Neural progenitor cell (in vitro differentiated cells): ENCODE data around the gene SOSTDC1. TPM values are rescaled to one million over a fixed set of nuclear protein-coding genes. Genes with fewer than 3 reads are reported as not detected.

Experiments
- DNase-seq: peaks from one replicate; pipeline ENCODE4 v3.0.0-alpha.2; 2016; ENCODE audit warnings: low spot score
- H2AFZ ChIP-seq: fragments of 200-600 bp; sonication (generic); replicated peaks from 2 replicates; pipeline ENCODE4 v1.6.1; 2016; ENCODE audit warnings: antibody characterized with exemption
- H3F3A ChIP-seq: fragments of 200-600 bp; sonication (generic); 2 replicates; pipeline ENCODE4 v1.6.1; 2016; ENCODE audit warnings: antibody characterized with exemption, low read depth
- H3K27ac ChIP-seq: fragments of 200-600 bp; sonication (generic); 2 replicates; pipeline ENCODE4 v1.5.1; 2016; ENCODE audit warnings: mild to moderate bottlenecking
- H3K27me3 ChIP-seq: fragments of 200-600 bp; sonication (generic); 2 replicates; pipeline ENCODE4 v1.6.1; 2016; ENCODE audit warnings: mild to moderate bottlenecking, moderate library complexity
- H3K36me3 ChIP-seq: fragments of 200-600 bp; sonication (generic); 2 replicates; pipeline ENCODE4 v1.5.1; 2016
- H3K4me1 ChIP-seq: fragments of 200-600 bp; sonication (generic); 2 replicates; pipeline ENCODE4 v1.6.1; 2016; ENCODE audit warnings: mixed run types
- H3K4me2 ChIP-seq: fragments of 200-600 bp; sonication (generic); 2 replicates; pipeline ENCODE4 v1.6.1; 2016
- H3K4me3 ChIP-seq: fragments of 200-600 bp; sonication (generic); 2 replicates; pipeline ENCODE4 v1.5.1; 2016
- H3K79me2 ChIP-seq: fragments of 200-600 bp; sonication (generic); 2 replicates; pipeline ENCODE4 v1.6.1; 2016; ENCODE audit warnings: low read depth
- H3K9ac ChIP-seq: fragments of 200-600 bp; sonication (generic); 2 replicates; pipeline ENCODE4 v1.6.1; 2016
- H3K9me3 ChIP-seq: fragments of 200-600 bp; sonication (generic); 2 replicates; pipeline ENCODE4 v1.5.1; 2016; ENCODE audit warnings: low read depth
- H4K20me1 ChIP-seq: fragments of 200-600 bp; sonication (generic); 2 replicates; pipeline ENCODE4 v1.6.1; 2016; ENCODE audit warnings: low read depth
- H3K27ac Mint-ChIP-seq: 3 replicates; pipeline ENCODE4 v1.8.0; 2021; ENCODE audit warnings: mixed read lengths
- H3K27me3 Mint-ChIP-seq: 2 replicates; pipeline ENCODE4 v1.8.0; 2022; ENCODE audit warnings: low read depth, mild to moderate bottlenecking, inconsistent platforms, moderate library complexity, mixed read lengths; ENCODE audit not compliant: insufficient read depth
- H3K36me3 Mint-ChIP-seq: 3 replicates; pipeline ENCODE4 v1.8.0; 2021; ENCODE audit warnings: mixed read lengths
- H3K4me1 Mint-ChIP-seq: 3 replicates; pipeline ENCODE4 v1.8.0; 2021; ENCODE audit warnings: mixed read lengths
- H3K4me3 Mint-ChIP-seq: 3 replicates; pipeline ENCODE4 v1.8.0; 2021; ENCODE audit warnings: mild to moderate bottlenecking, moderate library complexity, mixed read lengths
- H3K9me3 Mint-ChIP-seq: 3 replicates; pipeline ENCODE4 v1.8.0; 2020; ENCODE audit warnings: mixed read lengths
- EZH2 ChIP-seq: fragments of 200-600 bp; sonication (generic); IDR thresholded peaks from 2 replicates; pipeline ENCODE4 v1.6.1; 2017; ENCODE audit warnings: antibody characterized with exemption, mild to moderate bottlenecking, moderate library complexity
- EZH2phosphoT487 ChIP-seq: fragments of 200-600 bp; sonication (generic); IDR thresholded peaks from 2 replicates; pipeline ENCODE4 v1.6.1; 2017; ENCODE audit warnings: antibody characterized with exemption
- total RNA-seq: library from RNA; depleted of rRNA; stranded (reverse); fragments of >200 nt; gene quantifications from 2 replicates; pipeline ENCODE4 v1.2.3, GENCODE V29; 2015; ENCODE audit warnings: low replicate concordance
- TF ChIP-seq, protein P1 (sequence below): fragments of 200-600 bp; sonication (generic); IDR thresholded peaks from 2 replicates; pipeline ENCODE4 v1.5.1; 2017; ENCODE audit warnings: antibody characterized with exemption, mild to moderate bottlenecking

The SOSTDC1 gene
- total RNA-seq, 1 donor from 2014 or later, result 1.9 TPM

DNA sequence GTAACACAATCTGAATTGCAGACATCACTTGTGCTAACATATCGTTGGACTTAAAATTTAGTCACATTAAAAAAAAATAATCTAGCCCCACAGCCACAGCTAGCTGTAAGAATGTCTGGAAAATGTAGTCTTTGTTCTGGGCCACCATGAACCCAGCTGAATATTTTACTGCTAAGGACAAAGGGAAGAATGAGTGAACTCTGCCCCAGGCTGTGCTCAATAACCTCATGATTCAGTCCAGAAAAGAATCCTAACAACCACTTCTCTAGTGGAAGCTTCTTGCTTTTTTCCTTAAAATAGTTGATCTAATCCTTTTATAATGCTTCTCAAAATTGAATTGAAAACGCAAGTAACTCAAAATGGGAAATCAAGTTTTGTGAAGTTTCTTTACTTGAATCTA is 25.6 kb upstream of the SOSTDC1 start:
- Histone ChIP-seq H3F3A (no peaks in the 10 kb centered on the region), H3K79me2 (no peaks in the 10 kb centered on the region), H3K36me3 (no peaks in the 10 kb centered on the region), H3K9me3 (no peaks in the 10 kb centered on the region), H3K27me3 (no peaks in the 10 kb centered on the region), H2AFZ (no peak overlapping the region), H3K4me1 (peaks cover 11% of the 10 kb centered on the region), H3K4me3 (no peak overlapping the region), H3K4me2 (no peak overlapping the region), H3K9ac (no peak overlapping the region), H3K27ac (no peak overlapping the region), H4K20me1 (no peaks in the 10 kb centered on the region)
- no peak for TF ChIP-seq EZH2phosphoT487
- TF ChIP-seq EZH2, result no peak
- TF ChIP-seq, protein P1, sequence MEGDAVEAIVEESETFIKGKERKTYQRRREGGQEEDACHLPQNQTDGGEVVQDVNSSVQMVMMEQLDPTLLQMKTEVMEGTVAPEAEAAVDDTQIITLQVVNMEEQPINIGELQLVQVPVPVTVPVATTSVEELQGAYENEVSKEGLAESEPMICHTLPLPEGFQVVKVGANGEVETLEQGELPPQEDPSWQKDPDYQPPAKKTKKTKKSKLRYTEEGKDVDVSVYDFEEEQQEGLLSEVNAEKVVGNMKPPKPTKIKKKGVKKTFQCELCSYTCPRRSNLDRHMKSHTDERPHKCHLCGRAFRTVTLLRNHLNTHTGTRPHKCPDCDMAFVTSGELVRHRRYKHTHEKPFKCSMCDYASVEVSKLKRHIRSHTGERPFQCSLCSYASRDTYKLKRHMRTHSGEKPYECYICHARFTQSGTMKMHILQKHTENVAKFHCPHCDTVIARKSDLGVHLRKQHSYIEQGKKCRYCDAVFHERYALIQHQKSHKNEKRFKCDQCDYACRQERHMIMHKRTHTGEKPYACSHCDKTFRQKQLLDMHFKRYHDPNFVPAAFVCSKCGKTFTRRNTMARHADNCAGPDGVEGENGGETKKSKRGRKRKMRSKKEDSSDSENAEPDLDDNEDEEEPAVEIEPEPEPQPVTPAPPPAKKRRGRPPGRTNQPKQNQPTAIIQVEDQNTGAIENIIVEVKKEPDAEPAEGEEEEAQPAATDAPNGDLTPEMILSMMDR, result no peak
- H3K36me3 Mint-ChIP-seq, result no peaks in the 10 kb centered on the region
- H3K4me3 Mint-ChIP-seq, result no peak overlapping the region
- no peaks in the 10 kb centered on the region for H3K9me3 Mint-ChIP-seq
- no peaks in the 10 kb centered on the region for H3K27me3 Mint-ChIP-seq
- H3K4me1 Mint-ChIP-seq, result peaks cover 53% of the 10 kb centered on the region
- peak overlapping the region; percentile 100 for H3K27ac Mint-ChIP-seq
- peak; percentile 18 for DNase-seq

DNA sequence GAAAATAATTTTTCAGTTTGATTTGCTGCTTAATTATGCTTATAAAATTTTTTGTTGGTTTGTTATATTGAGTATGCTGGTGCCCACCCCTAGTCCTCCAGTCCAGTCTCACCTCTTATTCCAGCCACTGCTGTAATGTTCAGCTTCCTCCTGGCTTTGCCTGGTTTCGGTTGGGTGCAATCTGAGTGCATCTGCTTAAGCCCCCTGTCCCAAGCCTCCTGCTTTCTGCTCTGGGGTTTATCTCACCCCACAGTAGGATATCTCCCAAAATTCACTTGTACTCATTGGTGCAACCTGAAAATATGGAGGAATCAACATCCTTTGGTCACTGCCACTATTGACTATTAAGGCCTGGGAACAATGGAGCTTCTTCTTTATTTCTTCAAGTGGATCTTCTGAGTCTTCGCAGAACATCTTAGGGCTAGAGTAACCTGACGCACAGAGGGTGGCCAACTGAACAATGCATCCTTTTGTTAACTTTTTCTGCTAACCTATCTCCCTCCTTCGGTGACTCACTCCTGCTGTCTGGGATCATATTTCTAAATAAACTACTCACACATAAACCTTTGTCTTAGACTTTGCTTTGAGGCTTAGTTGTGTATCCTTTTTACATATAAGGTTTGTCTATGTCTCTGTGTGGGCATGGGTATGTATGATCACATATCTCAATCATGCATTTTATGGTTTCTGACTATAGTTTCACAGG is 19.1 kb upstream of the SOSTDC1 start:
- Histone ChIP-seq H3K27ac (no peak overlapping the region), H3K9me3 (no peaks in the 10 kb centered on the region), H3K79me2 (no peaks in the 10 kb centered on the region), H4K20me1 (no peaks in the 10 kb centered on the region), H3K4me1 (peaks cover 10% of the 10 kb centered on the region), H3F3A (no peaks in the 10 kb centered on the region), H3K36me3 (no peaks in the 10 kb centered on the region), H3K27me3 (no peaks in the 10 kb centered on the region), H3K9ac (no peak overlapping the region), H3K4me2 (no peak overlapping the region), H3K4me3 (no peak overlapping the region), H2AFZ (no peak overlapping the region)
- DNase-seq, result peak; percentile 31
- Mint-ChIP-seq H3K27me3 (no peaks in the 10 kb centered on the region), H3K36me3 (no peaks in the 10 kb centered on the region), H3K4me3 (no peak overlapping the region), H3K9me3 (no peaks in the 10 kb centered on the region), H3K4me1 (peaks cover 21% of the 10 kb centered on the region), H3K27ac (no peak overlapping the region)
- TF ChIP-seq EZH2 (no peak), EZH2phosphoT487 (no peak)

DNA sequence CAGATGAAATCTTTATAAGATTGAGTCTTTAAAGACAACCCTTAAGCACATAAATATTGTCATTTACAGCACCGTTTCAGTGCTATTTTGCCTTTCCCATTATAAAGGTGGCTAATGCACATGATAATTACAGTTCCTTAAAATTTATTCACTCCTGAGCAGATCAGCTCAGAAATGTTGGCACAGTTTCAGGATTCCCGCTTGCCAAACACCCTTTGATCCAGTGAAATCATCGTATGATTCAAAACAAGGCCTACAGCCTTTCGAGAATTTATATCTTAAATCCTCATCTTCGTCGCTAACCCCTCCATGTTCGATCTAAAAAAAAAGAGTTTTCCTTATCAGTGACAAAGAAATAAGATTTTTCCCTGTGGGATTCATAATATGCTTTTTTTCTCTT is 14.1 kb upstream of the SOSTDC1 start:
- Histone ChIP-seq H3F3A (no peaks in the 10 kb centered on the region), H3K79me2 (no peaks in the 10 kb centered on the region), H3K27me3 (no peaks in the 10 kb centered on the region), H3K27ac (no peak overlapping the region), H3K4me2 (no peak overlapping the region), H2AFZ (no peak overlapping the region), H3K4me3 (no peak overlapping the region), H3K36me3 (no peaks in the 10 kb centered on the region), H3K9me3 (no peaks in the 10 kb centered on the region), H3K9ac (no peak overlapping the region), H3K4me1 (peaks cover 4% of the 10 kb centered on the region), H4K20me1 (no peaks in the 10 kb centered on the region)
- no peak overlapping the region for H3K4me3 Mint-ChIP-seq
- no peak overlapping the region for H3K27ac Mint-ChIP-seq
- no peaks in the 10 kb centered on the region for H3K36me3 Mint-ChIP-seq
- no peak for TF ChIP-seq EZH2
- TF ChIP-seq EZH2phosphoT487, result no peak
- TF ChIP-seq, protein P1, result no peak
- no peaks in the 10 kb centered on the region for H3K27me3 Mint-ChIP-seq
- peaks cover 2% of the 10 kb centered on the region for H3K9me3 Mint-ChIP-seq
- no peak for DNase-seq
- peaks cover 4% of the 10 kb centered on the region for H3K4me1 Mint-ChIP-seq

DNA sequence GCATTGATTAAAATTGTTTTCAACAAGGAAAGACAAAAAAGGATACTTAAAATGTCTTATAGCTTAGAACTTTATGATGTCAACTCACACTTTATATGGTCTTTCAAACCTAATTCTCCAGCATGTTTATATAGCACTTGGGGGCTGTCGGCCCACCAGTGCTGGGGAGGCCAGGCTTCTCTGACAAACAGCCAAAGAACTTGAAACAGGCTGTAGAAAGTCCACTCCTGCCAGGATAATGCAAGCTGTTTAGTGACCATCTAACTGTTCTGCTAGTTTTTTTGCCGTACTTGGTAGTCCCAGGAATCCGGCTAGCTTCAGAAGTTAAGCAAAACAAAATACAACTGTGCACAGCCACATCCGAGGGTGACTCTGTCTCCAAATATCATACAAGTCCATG is 13.6 kb upstream of the SOSTDC1 start:
- Histone ChIP-seq H3K9ac (no peak overlapping the region), H3K4me1 (no peaks in the 10 kb centered on the region), H3K27ac (no peak overlapping the region), H3K4me2 (no peak overlapping the region), H3K36me3 (no peaks in the 10 kb centered on the region), H3K4me3 (no peak overlapping the region), H3K9me3 (no peaks in the 10 kb centered on the region), H4K20me1 (no peaks in the 10 kb centered on the region), H3F3A (no peaks in the 10 kb centered on the region), H3K27me3 (no peaks in the 10 kb centered on the region), H3K79me2 (no peaks in the 10 kb centered on the region), H2AFZ (no peak overlapping the region)
- no peak for TF ChIP-seq EZH2phosphoT487
- no peak for TF ChIP-seq EZH2
- TF ChIP-seq, protein P1, result no peak
- no peaks in the 10 kb centered on the region for H3K27me3 Mint-ChIP-seq
- peaks cover 2% of the 10 kb centered on the region for H3K9me3 Mint-ChIP-seq
- no peak for DNase-seq
- H3K27ac Mint-ChIP-seq, result no peak overlapping the region
- H3K36me3 Mint-ChIP-seq, result no peaks in the 10 kb centered on the region
- no peaks in the 10 kb centered on the region for H3K4me1 Mint-ChIP-seq
- H3K4me3 Mint-ChIP-seq, result no peak overlapping the region
